GM21526 (cell line): Measurements from ENCODE around the gene UBE2V1.
"Not testable (repeated sequence)": the region's sequence is repeated elsewhere in the genome, so short reads cannot be mapped to it uniquely, and the experiment has no call there.

ENCODE experiments used
- ATAC-seq: cut with Tn5 transposase; IDR thresholded peaks from one replicate; pipeline ENCODE4 v1.9.1; 2021; ENCODE audit warnings: moderate library complexity; ENCODE audit not compliant: unreplicated experiment, low FRiP score

UBE2V1 gene

DNA sequence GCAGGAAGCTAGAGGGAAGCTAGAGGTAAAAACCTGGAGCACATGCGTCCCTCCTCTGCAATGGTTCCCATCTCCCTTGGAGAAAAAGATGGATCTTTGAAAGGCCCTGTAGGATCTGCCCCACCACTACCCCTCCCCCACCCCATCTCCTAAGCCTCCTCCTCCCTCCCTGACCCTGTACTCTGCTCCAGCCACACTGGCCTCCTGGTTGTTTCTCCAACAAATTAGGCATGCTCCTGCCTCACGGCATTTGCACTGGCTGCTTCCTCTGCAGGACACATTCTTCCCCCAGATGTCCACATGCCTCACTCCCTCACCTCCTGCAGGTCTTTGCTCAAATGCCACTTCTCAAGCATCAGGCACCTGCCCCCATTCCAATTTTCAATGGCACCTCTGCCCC lies 45.5 kb downstream of the UBE2V1 start:
- no peak for ATAC-seq

GRCh38 chr20:50067018-50067417 lies 45.9 kb downstream of the UBE2V1 start:
- ATAC-seq, result no peak

DNA sequence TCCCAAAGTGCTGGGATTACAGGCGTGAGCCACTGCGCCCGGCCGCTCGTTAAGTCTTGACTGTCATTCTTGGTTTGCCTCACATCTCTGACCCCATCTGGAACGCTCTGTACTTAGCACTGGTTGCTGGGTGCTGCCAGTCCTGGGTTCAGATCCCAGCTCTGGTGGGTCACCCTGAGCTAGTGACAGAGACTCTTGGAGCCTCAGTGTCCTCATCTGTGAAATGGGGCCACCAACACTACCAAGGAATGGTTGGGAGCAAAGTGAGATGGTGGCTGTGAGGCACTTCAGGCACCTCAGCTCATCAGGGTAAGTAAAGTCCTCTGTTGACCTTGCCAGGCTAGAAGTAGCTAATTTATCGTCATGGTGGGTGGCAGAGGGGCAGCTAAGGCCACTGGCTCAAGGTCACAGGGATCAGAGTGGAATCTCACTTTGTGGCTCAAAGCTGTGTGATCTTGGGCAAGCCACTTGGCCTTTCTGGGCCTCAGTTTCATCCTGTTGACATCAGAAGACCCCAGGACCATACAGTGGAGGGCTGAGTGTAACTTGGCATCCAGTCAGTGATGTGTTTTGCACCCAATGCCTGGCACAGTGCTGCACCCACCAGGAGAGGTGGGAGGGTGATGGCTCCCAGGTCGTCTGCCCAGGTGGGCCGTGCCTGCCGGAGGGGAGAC lies 46.7 kb downstream of the UBE2V1 start:
- no peak for ATAC-seq

GRCh38 chr20:50065325-50065615 lies 47.7 kb downstream of the UBE2V1 start:
- no peak for ATAC-seq

DNA sequence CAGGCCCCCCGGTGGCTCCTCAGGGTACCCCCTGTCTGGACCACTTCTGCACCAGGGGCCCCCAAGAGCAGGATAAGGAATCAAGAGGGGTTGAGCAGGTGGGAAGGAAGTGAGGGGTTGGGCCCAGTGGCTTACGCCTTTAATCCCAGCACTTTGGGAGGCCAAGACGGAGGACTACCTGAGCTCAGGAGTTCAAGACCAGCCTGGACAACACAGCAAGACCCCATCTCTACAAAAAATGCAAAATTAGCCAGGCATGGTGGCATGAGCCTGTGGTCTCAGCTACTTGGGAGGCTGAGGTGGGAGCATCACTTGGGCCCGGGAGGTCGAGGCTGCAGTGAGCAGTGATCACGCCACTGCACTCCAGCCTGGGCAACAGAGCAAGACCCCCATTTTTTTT lies 49.2 kb downstream of the UBE2V1 start:
- not testable (repeated sequence) for ATAC-seq

DNA sequence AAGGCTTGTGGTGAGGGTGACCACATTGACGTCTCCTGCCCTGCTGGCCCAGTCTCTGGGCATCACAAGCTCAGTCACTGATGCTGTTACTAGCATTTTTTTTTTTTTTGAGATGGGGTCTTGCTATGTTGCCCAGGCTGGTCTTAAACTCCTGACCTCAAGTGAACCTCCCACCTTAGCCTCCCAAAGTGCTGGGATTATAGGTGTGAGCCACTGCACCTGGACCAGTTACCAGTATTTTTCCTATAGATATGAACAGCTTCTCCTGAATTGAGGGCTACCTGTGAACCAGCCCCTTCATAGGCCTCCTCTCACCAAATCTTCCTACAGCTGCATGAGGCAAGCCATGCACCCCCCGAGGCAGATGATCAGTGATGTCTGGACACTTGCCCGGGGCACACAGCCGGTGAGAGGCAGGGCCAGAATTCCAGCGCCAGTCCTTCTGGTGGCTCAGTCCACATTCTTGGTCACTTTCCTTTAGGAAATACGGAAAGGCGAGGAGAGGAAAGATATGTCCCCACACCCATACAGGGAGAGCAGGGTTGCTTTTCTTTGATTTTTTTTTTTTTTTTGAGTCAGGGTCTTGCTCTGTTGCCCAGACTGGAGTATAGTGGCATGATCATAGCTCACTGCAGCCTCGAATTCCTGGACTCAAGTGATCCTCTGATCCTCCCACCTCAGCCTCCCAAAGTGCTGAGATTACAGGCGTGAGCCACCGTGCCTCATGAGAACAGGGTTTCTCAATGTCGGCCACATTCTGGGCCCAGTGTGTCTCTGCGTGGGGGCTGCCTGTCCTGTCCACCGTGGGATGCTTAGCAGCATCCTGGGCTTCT lies 50.7 kb downstream of the UBE2V1 start:
- no peak for ATAC-seq

- no peak for ATAC-seq
These were observed 51.6 kb downstream of the UBE2V1 start for GRCh38 chr20:50061151-50062005.

- no peak for ATAC-seq
These were observed 54.1 kb downstream of the UBE2V1 start for GRCh38 chr20:50058662-50059402.

GRCh38 chr20:50057714-50058053 lies 55.3 kb downstream of the UBE2V1 start:
- ATAC-seq, result no peak

GRCh38 chr20:50056951-50057713 lies 55.8 kb downstream of the UBE2V1 start:
- no peak for ATAC-seq

GRCh38 chr20:50056408-50056926 lies 56.5 kb downstream of the UBE2V1 start:
- no peak for ATAC-seq

- ATAC-seq, result no peak
These were observed 57.3 kb downstream of the UBE2V1 start for GRCh38 chr20:50055524-50056083.

- ATAC-seq, result no peak
These were observed 58.1 kb downstream of the UBE2V1 start for GRCh38 chr20:50054626-50055511.

DNA sequence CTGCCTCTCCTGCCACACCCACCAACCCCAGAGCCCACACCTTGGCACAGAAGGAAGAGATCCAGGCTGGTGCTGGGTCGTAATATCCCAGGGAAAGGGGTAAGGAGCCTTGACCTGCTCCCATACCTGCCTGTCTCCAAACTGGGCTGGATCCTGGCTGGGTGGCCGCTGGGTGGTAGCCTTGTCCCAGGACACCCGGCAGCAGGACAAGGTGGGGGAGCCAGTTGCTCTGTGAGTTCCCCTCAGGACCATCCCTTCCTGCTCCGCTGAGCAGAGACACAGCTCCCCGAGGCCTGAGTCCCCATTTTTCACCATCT lies 58.8 kb downstream of the UBE2V1 start:
- no peak for ATAC-seq

GRCh38 chr20:50053362-50054230 lies 59.4 kb downstream of the UBE2V1 start:
- ATAC-seq, result no peak

GRCh38 chr20:50052550-50053361 lies 60.2 kb downstream of the UBE2V1 start:
- ATAC-seq, result no peak
